Stimulated activated naive CD8-positive, alpha-beta T cell treated with anti-CD3 and anti-CD28 coated beads, Interleukin-15, amount 100 ng/mL, for 72 hours (primary cell): Measurements from ENCODE around the gene MCM8.
"Not testable (repeated sequence)": the region's sequence is repeated elsewhere in the genome, so short reads cannot be mapped to it uniquely, and the experiment has no call there.

ENCODE experiments used
- ATAC-seq: fragments of 150-1000 bp; cut with Tn5 transposase; 2 replicates; pipeline ENCODE4 v1.10.0; 2021; ENCODE audit warnings: mild to moderate bottlenecking, moderate library complexity
- DNase-seq, 2 donors: peaks; one replicate each; pipeline ENCODE4 v3.0.0; 2021 to 2022
- H3K27ac Mint-ChIP-seq, 2 donors: one replicate each; pipeline ENCODE4 v1.8.0; 2022; ENCODE audit warnings: mild to moderate bottlenecking in 2 of 2, mixed read lengths in 2 of 2, moderate library complexity in 2 of 2
- H3K27me3 Mint-ChIP-seq: one replicate; pipeline ENCODE4 v1.8.0; 2022; ENCODE audit warnings: mixed read lengths
- H3K4me1 Mint-ChIP-seq: one replicate; pipeline ENCODE4 v1.8.0; 2022; ENCODE audit warnings: mild to moderate bottlenecking, mixed read lengths
- H3K4me3 Mint-ChIP-seq, 2 donors: one replicate each; pipeline ENCODE4 v1.8.0; 2022; ENCODE audit warnings: mild to moderate bottlenecking in 2 of 2, mixed read lengths in 2 of 2, moderate library complexity in 1 of 2
- H3K9me3 Mint-ChIP-seq, 2 donors: one replicate each; pipeline ENCODE4 v1.8.0; 2022; ENCODE audit warnings: mixed read lengths in 2 of 2

Gene MCM8

DNA sequence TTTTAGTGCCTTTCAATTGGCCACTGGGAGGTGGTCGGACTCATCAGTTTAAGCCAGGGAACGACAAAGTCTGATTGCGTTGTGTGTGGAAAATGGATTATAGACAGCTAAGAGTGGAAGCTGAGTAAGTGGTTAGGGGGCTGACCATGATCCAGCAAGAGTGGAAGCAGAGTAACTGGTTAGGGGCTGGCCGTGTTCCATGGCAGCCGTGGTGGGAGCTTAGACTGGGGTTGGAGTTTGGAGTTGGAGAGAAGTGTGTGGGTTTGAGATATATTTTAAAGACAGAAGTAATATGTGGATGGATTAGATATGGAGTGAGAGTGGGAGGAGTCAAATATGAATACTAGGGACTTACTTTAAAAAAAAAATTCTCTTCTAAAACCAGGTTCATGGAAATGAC, 61.7 kb downstream of the MCM8 start:
- peaks cover 31% of the 10 kb centered on the region for H3K4me1 Mint-ChIP-seq
- peak overlapping the region in 1 of 2 donors; percentile 70 for H3K27ac Mint-ChIP-seq
- ATAC-seq (no peak), DNase-seq (no peak)
- H3K4me3 Mint-ChIP-seq: no peak overlapping the region
- H3K9me3 Mint-ChIP-seq: no peaks in the 10 kb centered on the region
- H3K27me3 Mint-ChIP-seq: no peaks in the 10 kb centered on the region

DNA sequence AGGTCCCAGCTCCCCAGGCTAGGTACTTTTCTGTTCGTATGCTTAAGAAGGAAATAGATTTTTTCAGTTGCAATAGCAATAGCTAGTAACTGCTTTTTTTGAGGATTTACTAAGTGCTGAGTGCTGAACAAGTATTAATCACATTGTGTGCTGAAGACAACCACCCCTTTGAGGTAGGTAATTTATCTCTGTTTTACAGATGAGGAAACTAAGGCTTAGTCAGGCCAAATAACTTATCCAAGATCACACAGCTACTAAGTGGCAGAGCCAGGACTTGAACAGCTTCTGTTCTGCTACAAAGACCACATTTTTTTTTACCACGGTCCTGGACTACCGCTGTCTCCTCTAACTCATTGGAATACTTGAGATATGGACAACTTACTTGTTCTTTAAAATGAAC, 63.6 kb downstream of the MCM8 start:
- Mint-ChIP-seq H3K4me3 (no peak overlapping the region), H3K9me3 (no peaks in the 10 kb centered on the region), H3K27me3 (no peaks in the 10 kb centered on the region), H3K4me1 (peaks cover 21% of the 10 kb centered on the region), H3K27ac (no peak overlapping the region)
- ATAC-seq (no peak), DNase-seq (no peak)

DNA sequence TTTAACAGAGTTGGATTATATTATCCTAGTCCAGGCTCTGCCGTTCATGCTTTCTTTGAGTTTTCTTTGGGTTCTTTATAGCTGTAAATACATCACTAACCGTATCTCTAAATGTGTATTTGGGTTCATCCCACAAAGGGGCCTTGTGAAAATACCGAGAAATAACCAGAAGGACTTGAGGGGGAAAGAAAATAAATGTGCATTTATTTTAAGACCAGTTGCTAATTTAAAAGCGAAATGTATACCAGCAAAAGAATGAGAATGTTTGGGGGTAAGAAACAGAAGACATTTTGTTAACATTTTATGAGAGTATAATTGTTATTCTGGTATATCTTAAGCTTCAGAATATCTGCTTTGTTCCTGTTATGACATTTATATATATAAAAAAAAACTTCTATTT, 64.5 kb downstream of the MCM8 start:
- Mint-ChIP-seq H3K9me3 (no peaks in the 10 kb centered on the region), H3K4me3 (no peak overlapping the region), H3K27ac (no peak overlapping the region), H3K4me1 (peaks cover 21% of the 10 kb centered on the region), H3K27me3 (no peaks in the 10 kb centered on the region)
- DNase-seq: no peak
- ATAC-seq: no peak

DNA sequence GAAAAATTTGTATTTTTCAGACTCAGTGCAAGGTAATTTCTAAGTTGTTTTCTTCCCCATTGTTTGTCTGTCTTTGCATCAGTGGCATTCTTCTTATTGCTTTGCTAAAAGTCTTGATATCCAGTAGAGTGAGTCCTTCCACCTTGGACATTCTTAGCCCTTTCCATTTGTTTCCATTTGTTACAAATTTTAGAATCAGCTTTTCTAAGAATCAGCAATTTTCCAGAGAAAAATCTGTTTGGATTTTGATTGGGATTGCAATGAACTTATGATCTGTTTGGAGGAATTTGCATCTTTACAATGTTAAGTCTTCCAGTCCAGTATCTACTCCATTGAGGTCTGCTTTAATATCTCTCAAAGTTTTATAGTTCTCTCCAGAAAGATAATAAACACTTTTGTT, 67.0 kb downstream of the MCM8 start:
- Mint-ChIP-seq H3K27ac (no peak overlapping the region), H3K9me3 (no peaks in the 10 kb centered on the region), H3K4me1 (peaks cover 23% of the 10 kb centered on the region), H3K4me3 (no peak overlapping the region), H3K27me3 (no peaks in the 10 kb centered on the region)
- DNase-seq: no peak
- ATAC-seq: no peak

DNA sequence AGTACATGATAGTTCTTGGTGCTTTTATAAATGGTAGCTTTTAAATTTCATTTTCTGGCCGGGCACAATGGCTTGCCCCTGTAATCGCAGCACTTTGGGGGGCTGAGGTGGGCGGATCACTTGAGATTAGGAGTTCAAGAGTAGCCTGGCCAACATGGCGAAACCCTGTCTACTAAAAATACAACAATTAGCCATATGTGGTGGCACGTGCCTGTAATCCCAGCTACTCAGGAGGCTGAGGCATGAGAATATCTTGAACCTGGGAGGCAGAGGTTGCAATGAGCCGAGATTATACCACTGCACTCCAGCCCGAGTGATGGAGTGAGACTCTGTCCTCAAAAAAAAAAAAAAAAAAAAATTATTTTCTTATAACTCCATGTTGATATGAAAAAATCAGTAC, 67.4 kb downstream of the MCM8 start:
- Mint-ChIP-seq H3K27me3 (no peaks in the 10 kb centered on the region), H3K4me1 (peaks cover 22% of the 10 kb centered on the region), H3K9me3 (no peaks in the 10 kb centered on the region), H3K27ac (no peak overlapping the region), H3K4me3 (no peak overlapping the region)
- ATAC-seq (no peak), DNase-seq (no peak)

DNA sequence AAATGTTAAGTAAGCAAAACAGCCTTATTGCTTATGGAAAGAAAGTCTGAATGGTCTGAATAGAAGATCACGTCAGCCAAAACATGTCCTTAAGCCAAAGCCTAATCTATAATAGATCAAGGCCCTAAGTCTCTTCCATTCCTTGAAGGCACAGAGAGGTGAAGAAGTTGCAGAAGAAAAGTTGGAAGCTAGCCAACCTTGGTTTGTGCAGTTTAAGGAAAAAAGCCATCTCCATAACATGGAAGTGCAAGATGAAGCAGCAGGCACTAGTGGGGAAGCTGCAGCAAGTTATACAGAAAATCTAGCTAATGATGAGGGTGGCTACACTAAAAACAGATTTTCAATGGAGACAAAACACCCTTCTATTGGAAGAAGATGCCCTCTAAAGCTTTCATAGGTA, 74.3 kb downstream of the MCM8 start:
- DNase-seq: no peak
- peaks cover 25% of the 10 kb centered on the region for H3K4me1 Mint-ChIP-seq
- H3K4me3 Mint-ChIP-seq: no peak overlapping the region
- no peaks in the 10 kb centered on the region for H3K27me3 Mint-ChIP-seq
- peak overlapping the region in 1 of 2 donors; percentile 19 for H3K27ac Mint-ChIP-seq
- H3K9me3 Mint-ChIP-seq: peaks cover 4 to 7% of the 10 kb centered on the region in 2 donors
- ATAC-seq: no peak

DNA sequence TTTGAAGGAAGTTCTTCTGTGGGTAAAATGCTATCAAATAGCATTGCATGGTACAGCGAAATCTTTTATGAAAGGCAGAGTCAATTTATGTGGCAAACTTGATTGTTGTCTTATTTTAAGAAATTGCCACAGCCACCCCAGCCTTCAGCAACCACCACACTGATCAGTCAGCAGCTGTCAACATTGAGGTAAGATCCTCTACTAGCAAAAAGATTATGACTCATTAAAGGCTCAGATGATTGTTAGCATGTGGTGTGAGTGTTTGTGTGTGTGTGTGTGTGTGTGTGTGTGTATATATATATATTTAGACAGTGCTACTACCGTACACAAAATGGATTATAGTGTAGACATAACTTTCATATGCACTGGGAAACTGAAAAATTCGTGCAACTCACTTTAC, 75.6 kb downstream of the MCM8 start:
- Mint-ChIP-seq H3K27ac (no peak overlapping the region), H3K27me3 (no peaks in the 10 kb centered on the region), H3K9me3 (peaks cover 4 to 7% of the 10 kb centered on the region in 2 donors), H3K4me1 (peaks cover 26% of the 10 kb centered on the region), H3K4me3 (no peak overlapping the region)
- DNase-seq (peak in 1 of 2 donors; percentile 24), ATAC-seq (peak; percentile 85)

DNA sequence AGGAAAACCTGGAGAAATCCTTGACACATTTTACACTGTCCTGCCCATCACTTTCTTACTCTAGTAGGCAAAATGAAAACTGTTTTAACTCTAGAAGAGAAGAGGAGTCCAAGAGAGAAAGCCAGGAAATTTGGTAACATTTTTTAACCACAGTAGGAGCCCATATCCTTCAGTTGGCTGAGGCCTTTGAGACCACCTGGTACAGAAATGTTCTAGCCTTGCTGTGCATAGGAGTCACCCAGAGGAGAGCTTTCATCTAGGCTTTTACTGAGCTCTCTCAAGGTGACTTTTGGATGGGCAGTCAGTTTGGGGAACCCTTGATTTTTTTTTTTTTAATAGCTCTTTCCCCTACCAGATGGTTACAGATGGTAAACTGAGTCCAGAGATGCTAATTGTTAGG, 78.4 kb downstream of the MCM8 start:
- Mint-ChIP-seq H3K4me1 (peaks cover 24% of the 10 kb centered on the region), H3K9me3 (peaks cover 4 to 7% of the 10 kb centered on the region in 2 donors), H3K4me3 (no peak overlapping the region), H3K27ac (no peak overlapping the region), H3K27me3 (no peaks in the 10 kb centered on the region)
- ATAC-seq: no peak
- DNase-seq: no peak

DNA sequence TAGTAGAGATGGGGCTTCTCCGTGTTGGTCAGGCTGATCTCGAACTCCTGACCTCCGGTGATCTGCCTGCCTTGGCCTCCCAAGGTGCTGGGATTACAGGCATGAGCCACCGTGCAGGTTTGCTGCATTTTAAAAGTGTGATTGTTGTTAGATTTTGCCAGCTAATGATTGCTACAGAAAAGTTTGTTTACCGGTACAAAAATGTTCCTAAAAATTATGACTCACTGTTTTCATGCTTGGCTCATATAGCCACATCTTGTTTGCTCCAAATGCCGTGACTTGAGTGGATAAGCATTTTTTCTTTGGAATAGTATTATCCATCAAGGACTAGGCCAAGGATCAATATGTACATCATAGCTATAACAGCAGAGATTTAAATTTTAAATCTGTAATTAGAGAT, 79.1 kb downstream of the MCM8 start:
- peaks cover 0 to 4% of the 10 kb centered on the region in 2 donors for H3K9me3 Mint-ChIP-seq
- no peak overlapping the region for H3K27ac Mint-ChIP-seq
- ATAC-seq (no peak), DNase-seq (no peak)
- no peak overlapping the region for H3K4me3 Mint-ChIP-seq
- peaks cover 24% of the 10 kb centered on the region for H3K4me1 Mint-ChIP-seq
- no peaks in the 10 kb centered on the region for H3K27me3 Mint-ChIP-seq

DNA sequence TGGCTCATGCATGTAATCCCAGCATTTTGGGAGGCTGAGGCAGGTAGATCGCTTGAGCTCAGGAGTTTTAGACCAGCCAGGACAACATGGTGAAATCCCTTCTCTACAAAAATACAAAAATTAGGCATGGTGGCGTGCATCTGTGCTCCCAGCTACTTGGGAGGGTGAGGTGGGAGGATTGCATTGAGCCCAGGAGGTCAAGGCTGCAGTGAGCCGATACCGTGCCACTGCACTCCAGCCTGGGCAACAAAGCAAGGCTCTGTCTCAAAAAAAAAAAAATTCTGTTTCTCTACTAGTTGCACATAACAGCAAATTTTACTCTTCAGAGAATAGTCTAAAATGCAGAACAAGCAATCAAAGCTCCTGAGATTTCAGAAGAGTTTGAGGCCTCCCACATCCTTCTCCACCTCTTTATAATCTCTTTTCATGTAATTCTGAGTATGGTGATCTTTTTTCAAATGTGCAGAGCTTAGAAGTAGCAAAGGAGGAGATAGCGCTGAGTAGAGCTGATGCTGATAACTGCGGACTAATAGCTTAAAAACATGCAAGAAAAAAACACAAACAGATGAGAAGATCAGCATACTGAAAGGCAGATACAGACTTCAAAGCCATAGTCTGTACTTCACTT, 80.1 kb downstream of the MCM8 start:
- ATAC-seq (no peak), DNase-seq (no peak)
- Mint-ChIP-seq H3K9me3 (no peaks in the 10 kb centered on the region), H3K27ac (no peak overlapping the region), H3K4me3 (no peak overlapping the region), H3K27me3 (no peaks in the 10 kb centered on the region), H3K4me1 (peaks cover 20% of the 10 kb centered on the region)

DNA sequence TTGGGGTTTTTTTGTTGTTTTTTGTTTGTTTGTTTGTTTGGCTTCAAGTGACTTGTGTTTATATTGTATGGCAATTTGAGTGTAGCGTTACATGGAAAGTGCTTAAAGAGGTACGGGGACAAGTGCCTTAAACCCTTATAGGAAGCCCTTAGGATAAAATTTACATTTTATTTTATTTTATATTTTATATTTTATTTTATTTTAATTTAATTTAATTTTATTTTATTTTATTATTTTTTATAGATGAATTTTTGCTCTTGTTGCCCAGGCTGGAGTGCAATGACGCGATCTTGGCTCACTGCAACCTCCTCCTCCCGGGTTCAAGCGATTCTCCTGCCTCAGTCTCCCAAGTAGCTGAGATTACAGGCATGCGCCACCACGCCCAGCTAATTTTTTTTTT, 82.5 kb downstream of the MCM8 start:
- not testable (repeated sequence) for H3K27ac Mint-ChIP-seq, H3K9me3 Mint-ChIP-seq, H3K4me3 Mint-ChIP-seq, ATAC-seq, H3K27me3 Mint-ChIP-seq, DNase-seq
- peaks cover 14% of the 10 kb centered on the region for H3K4me1 Mint-ChIP-seq

DNA sequence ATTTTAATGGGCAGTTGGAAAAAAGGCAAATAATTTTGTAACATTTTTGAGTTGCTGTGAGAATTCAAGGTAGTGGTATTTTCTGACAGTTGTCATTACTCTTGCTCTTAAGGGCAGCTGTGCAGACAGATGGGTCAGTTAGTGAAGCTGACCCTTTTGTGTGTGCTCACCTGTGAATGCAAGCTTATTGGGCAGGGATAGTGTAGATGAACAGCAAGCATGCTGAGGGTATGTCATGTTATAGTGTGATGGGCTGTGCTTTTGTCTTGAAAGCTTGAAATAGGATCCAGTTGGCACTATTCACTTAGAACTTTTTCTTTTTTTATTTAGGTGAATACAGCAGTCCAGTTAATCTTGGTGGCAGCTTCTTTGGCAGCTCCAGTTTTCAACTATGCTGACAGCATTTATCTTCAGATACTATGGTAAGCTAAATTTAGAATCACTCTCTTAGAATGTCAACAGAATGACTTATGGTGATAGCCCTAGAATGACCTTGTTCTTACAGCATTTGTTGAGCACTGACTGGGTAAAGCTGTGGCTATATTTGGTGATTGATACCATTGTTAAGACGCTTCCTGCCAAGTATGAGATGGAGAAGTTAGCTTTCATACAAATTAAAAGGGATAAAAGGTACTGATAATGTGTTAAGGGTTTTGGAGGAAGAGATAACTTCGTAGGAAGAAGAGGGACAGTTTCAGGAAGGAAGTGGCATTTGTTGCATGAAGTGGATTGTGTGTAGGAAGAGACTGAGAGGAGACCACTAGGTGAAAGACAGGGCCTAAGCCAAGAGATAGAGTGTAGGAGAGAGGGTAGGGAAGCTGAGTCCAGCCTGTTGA, 83.9 kb downstream of the MCM8 start:
- Mint-ChIP-seq H3K27ac (peak overlapping the region; percentile 8 to 59), H3K9me3 (no peaks in the 10 kb centered on the region), H3K4me3 (no peak overlapping the region), H3K4me1 (peaks cover 6% of the 10 kb centered on the region), H3K27me3 (no peaks in the 10 kb centered on the region)
- ATAC-seq (no peak), DNase-seq (no peak)

DNA sequence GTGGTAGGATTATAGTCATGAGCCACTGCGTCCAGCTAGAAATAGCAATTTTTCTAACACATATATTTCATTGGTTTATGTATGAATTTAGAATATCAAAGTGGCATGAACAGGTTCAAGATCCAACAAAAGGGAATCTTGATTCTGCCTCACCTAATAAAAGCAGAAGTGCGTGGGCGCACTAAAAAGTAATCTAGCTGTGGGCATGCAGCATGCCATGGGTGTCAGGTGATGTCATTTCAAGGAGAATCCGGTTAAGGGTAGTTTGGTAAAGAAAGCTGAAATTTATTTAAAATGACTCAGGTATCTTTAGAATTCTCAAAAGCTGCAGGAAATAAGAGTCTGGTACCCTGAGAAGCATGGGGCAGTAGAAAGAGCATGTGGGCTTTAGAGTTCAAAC, 85.8 kb downstream of the MCM8 start:
- no peak for DNase-seq
- Mint-ChIP-seq H3K4me3 (no peak overlapping the region), H3K9me3 (no peaks in the 10 kb centered on the region), H3K27me3 (no peaks in the 10 kb centered on the region), H3K27ac (peak overlapping the region in 1 of 2 donors; percentile 40), H3K4me1 (no peaks in the 10 kb centered on the region)
- no peak for ATAC-seq

DNA sequence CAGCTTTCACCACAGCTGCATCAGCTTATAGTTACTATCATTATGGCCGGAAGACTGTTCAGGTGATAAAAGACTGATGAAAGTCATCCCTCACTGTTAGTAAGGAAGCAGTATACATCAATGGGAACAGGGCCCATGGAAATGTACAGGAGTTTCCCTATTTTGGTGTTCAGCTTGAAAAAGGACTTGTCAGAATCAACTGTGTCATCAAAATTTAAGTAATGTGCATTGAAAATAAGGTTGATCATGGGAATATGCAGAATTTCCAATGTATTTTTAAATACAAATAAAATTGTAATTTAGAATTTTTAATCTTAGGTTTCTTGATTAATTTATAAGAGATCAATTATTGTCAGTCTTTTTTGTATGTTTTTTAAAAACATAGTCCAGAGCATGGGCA, 86.6 kb downstream of the MCM8 start:
- DNase-seq: no peak
- Mint-ChIP-seq H3K4me1 (no peaks in the 10 kb centered on the region), H3K9me3 (no peaks in the 10 kb centered on the region), H3K4me3 (no peak overlapping the region), H3K27me3 (no peaks in the 10 kb centered on the region), H3K27ac (no peak overlapping the region)
- no peak for ATAC-seq

DNA sequence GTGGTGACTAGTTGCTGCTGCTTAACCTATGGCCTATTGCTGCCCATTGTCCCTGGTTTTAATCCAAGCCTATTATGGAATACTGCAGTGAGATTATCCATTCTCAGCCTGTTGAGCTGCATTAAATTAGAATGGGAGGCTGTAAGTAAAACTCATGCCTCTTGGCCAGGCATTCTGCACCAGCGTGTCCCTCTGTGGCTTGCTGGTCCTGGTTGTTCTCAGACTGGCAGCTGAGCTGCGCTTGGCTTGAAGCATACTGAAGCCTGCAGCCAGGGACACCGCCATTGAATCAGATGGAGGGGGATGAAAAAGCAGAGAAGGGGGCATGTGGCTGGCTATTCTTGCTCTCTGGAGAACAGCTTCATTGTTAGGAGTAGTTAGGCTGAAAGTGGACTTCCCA, 87.8 kb downstream of the MCM8 start:
- Mint-ChIP-seq H3K27ac (no peak overlapping the region), H3K27me3 (no peaks in the 10 kb centered on the region), H3K9me3 (no peaks in the 10 kb centered on the region), H3K4me3 (no peak overlapping the region), H3K4me1 (no peaks in the 10 kb centered on the region)
- DNase-seq (no peak), ATAC-seq (no peak)

DNA sequence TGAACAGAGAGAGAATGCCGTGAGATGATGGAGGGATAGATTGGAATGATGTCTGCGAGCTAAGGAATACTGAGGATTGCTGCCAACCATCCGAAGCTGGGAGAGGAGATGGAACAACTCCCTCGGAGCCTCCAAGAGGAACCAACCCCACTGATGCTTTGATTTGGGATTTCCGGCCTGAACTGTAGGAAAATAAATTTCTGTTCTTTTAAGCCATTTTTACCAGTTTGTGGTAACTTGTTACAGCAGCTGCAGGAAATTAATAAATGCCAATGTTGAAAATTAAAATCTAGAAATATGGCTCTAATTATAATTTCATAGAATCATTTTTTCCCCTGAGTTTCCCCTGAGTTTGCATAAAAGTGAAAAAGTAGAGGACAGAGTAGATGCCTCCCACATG, 89.3 kb downstream of the MCM8 start:
- no peaks in the 10 kb centered on the region for H3K9me3 Mint-ChIP-seq
- no peaks in the 10 kb centered on the region for H3K27me3 Mint-ChIP-seq
- ATAC-seq: no peak
- H3K4me1 Mint-ChIP-seq: no peaks in the 10 kb centered on the region
- no peak overlapping the region for H3K4me3 Mint-ChIP-seq
- H3K27ac Mint-ChIP-seq: no peak overlapping the region
- DNase-seq: no peak

DNA sequence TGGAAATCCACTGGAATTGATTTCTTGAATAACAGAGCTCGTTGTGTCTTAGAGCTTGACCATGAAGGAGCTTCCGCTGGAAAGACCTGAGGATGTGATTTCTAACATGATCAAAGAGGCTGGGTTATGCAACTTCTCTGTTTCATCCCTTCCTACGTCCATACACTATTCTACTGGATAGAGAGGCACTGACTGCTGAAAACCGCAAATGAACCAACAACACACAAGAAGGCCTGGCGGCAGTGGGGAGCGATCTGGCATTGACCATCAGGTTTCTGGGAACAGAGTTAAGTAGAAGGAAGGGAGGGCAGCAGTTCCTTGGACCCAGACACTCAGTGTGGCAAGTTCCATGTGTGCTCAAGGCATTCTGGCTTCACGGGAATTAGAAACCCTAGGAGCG, 90.1 kb downstream of the MCM8 start:
- Mint-ChIP-seq H3K27me3 (no peaks in the 10 kb centered on the region), H3K4me1 (no peaks in the 10 kb centered on the region), H3K4me3 (no peak overlapping the region), H3K27ac (no peak overlapping the region), H3K9me3 (no peaks in the 10 kb centered on the region)
- ATAC-seq: no peak
- no peak for DNase-seq
